ENCODE data around the gene P2RX2.

GRCh38 chr12:132619386-132620112 is 973 bp downstream of the P2RX2 start:
- TF ChIP-seq, protein P1, sequence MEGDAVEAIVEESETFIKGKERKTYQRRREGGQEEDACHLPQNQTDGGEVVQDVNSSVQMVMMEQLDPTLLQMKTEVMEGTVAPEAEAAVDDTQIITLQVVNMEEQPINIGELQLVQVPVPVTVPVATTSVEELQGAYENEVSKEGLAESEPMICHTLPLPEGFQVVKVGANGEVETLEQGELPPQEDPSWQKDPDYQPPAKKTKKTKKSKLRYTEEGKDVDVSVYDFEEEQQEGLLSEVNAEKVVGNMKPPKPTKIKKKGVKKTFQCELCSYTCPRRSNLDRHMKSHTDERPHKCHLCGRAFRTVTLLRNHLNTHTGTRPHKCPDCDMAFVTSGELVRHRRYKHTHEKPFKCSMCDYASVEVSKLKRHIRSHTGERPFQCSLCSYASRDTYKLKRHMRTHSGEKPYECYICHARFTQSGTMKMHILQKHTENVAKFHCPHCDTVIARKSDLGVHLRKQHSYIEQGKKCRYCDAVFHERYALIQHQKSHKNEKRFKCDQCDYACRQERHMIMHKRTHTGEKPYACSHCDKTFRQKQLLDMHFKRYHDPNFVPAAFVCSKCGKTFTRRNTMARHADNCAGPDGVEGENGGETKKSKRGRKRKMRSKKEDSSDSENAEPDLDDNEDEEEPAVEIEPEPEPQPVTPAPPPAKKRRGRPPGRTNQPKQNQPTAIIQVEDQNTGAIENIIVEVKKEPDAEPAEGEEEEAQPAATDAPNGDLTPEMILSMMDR (conservative IDR thresholded peaks at IDR 0.05), result no peak
- TF ChIP-seq EZH2 (IDR thresholded peaks at IDR 0.05; ENCODE audit: low read depth), result no peak

Data from PC-9 (cell line).